Esophagus muscularis mucosa (tissue), 4 donors: Measurements from ENCODE around the gene IL17REL. TPM values are rescaled to one million over a fixed set of nuclear protein-coding genes. Genes with fewer than 3 reads are reported as not detected.

Experiments
- DNase-seq: peaks from one replicate; pipeline ENCODE4 v3.0.0-alpha.2; 2017; ENCODE audit errors: extremely low spot score
- H3K27ac ChIP-seq, 4 donors: fragments of 200-600 bp; sonication (generic); replicated peaks in 1 of 4; 1 replicate in 3 of 4; 2 replicates in 1 of 4; pipeline ENCODE4 v1.5.1; 2016 to 2019; ENCODE audit warnings: mild to moderate bottlenecking in 1 of 4
- H3K27me3 ChIP-seq, 4 donors: fragments of 200-600 bp; sonication (generic); one replicate each; pipeline versions ENCODE4 v1.5.1 to v1.6.0; 2016 to 2019
- H3K36me3 ChIP-seq, 4 donors: fragments of 200-600 bp; sonication (generic); one replicate each; pipeline ENCODE4 v1.5.1; 2016 to 2019
- H3K4me1 ChIP-seq, 4 donors: fragments of 200-600 bp; sonication (generic); one replicate each; pipeline ENCODE4 v1.5.1; 2016 to 2019
- H3K4me3 ChIP-seq, 4 donors: fragments of 200-600 bp; sonication (generic); 1 replicate in 2 of 4; 2 replicates in 2 of 4; pipeline ENCODE4 v1.5.1; 2016 to 2019; ENCODE audit warnings: mild to moderate bottlenecking in 4 of 4, moderate library complexity in 1 of 4
- H3K9me3 ChIP-seq, 4 donors: fragments of 200-600 bp; sonication (generic); 1 replicate in 3 of 4; 2 replicates in 1 of 4; pipeline ENCODE4 v1.5.1; 2016 to 2019
- CTCF ChIP-seq, 3 experiments: fragments of 200-600 bp in 2 of 3; fragments of 450-650 bp in 1 of 3; sonication (generic) in 2 of 3; IDR thresholded peaks; one replicate each; pipeline ENCODE4 v1.5.1; 2017 to 2019; ENCODE audit warnings: antibody characterized with exemption in 3 of 3, mild to moderate bottlenecking in 2 of 3, moderate library complexity in 1 of 3
- EP300 ChIP-seq: sonication (generic); formaldehyde crosslinking; IDR thresholded peaks from one replicate; pipeline ENCODE4 v1.6.1; 2017; ENCODE audit warnings: antibody characterized with exemption
- POLR2A ChIP-seq: fragments of 450-650 bp; IDR thresholded peaks from one replicate; pipeline ENCODE4 v1.6.1; 2017; ENCODE audit warnings: antibody characterized with exemption, moderate library complexity, mild to moderate bottlenecking, low read depth
- POLR2AphosphoS5 ChIP-seq, 2 donors: sonication (generic); formaldehyde crosslinking; IDR thresholded peaks; one replicate each; pipeline ENCODE4 v1.6.1; 2017; ENCODE audit warnings: antibody characterized with exemption in 2 of 2
- WGBS: methylation state at CpG from one replicate; pipeline ENCODE4 v1.1.5; 2018; 5-methylcytosine and 5-hydroxymethylcytosine counted together
- intact Hi-C: fragments of 100-400 bp; cut with DNase I; formaldehyde crosslinking; loops from one replicate; pipeline ENCODE4 v1.15.1; 2023
- total RNA-seq, 4 donors: library from RNA; depleted of rRNA; stranded (reverse); fragments of >200 nt; gene quantifications; one replicate each; pipeline versions ENCODE4 v1.1.0 to v1.2.1, GENCODE V29; 2016

IL17REL gene
- total RNA-seq, 4 donors from 2014 or later, result not detected

DNA sequence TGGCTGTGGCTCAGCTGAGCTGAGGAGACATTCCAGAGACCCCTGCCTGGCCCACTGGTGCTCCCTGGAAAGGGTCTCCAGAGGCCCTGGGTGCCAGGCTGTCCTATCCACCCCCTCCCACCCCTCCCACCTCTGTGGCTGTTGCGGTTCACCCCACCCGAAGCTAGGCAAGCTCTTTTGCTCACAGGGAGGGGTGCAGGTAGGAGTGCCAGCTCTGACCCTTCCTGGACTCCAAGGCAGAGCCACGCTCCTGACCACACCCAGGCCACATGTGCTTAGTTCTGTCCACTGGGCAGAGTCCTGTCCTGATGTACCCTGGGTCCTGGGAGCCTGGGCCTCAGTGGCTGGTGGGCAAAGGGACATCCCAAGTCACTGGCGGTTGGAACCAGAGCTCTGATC is 16.4 kb downstream of the IL17REL start:
- TF ChIP-seq CTCF (IDR thresholded peaks at IDR 0.05) (no peak), POLR2A (no peak), EP300 (no peak), POLR2AphosphoS5 (IDR thresholded peaks at IDR 0.05) (no peak)
- Histone ChIP-seq H3K27me3 (peaks cover 0 to 46% (median 14%) of the 10 kb centered on the region in 4 donors), H3K27ac (no peak overlapping the region), H3K9me3 (peaks cover 0 to 13% (median 6%) of the 10 kb centered on the region in 4 donors), H3K4me3 (no peak overlapping the region), H3K4me1 (peaks cover 5 to 21% (median 18%) of the 10 kb centered on the region in 4 donors), H3K36me3 (no peaks in the 10 kb centered on the region)
- WGBS, result 96% methylated on average over 3 of the region's 4 CpGs
- intact Hi-C loops, result no loop called here
- DNase-seq, result no peak

DNA sequence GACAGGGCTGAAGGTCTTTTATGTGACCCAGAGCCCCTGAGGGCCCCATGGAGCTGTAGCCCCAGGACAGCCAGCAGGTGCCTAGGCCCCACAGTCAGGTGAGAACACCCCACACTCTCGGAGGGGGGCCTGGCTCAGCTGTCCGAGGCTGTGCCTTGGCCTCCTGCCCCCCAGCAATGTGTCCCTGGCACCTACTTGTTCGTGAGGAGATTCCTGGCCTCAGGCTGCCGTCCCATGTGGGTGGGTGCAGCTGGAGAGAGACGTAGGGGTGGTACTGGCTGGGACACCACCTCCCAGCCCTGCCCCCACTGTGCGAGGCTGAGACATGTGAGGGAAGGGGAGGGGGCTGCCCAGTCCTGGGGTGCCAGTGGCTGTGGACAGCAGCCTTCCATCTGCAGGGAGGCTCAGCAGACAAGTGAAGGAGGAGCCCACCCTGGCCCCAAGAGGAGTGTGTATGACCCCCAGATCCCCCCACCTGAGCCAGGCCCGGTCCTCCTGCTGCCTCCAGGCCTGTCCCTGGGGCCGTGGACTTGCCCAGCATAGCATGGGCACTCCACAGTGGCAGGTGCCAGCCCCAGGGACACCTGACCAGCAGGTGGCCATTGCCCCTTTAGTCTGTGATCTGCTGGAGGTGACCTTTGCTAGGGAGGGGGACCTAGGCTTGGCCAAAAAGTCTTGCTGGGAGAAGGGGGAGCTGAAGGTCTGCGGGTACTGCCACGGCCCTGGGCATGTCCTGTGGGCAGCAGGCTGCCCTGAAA is 17.0 kb downstream of the IL17REL start:
- DNase-seq, result no peak
- Histone ChIP-seq H3K36me3 (no peaks in the 10 kb centered on the region), H3K9me3 (peaks cover 0 to 19% (median 11%) of the 10 kb centered on the region in 4 donors), H3K4me3 (no peak overlapping the region), H3K27me3 (peaks cover 0 to 41% (median 11%) of the 10 kb centered on the region in 4 donors), H3K4me1 (peaks cover 5 to 21% (median 18%) of the 10 kb centered on the region in 4 donors), H3K27ac (no peak overlapping the region)
- intact Hi-C loops, result no loop called here
- 94% methylated on average over 2 of the region's 10 CpGs for WGBS
- no peak for TF ChIP-seq POLR2A
- TF ChIP-seq EP300, result no peak
- TF ChIP-seq POLR2AphosphoS5 (IDR thresholded peaks at IDR 0.05), result no peak
- TF ChIP-seq CTCF (IDR thresholded peaks at IDR 0.05), result no peak

- Histone ChIP-seq H3K27ac (no peak overlapping the region), H3K4me1 (peaks cover 5 to 19% (median 17%) of the 10 kb centered on the region in 4 donors), H3K36me3 (no peaks in the 10 kb centered on the region), H3K4me3 (no peak overlapping the region), H3K27me3 (peaks cover 0 to 35% (median 6%) of the 10 kb centered on the region in 4 donors), H3K9me3 (peaks cover 0 to 23% (median 11%) of the 10 kb centered on the region in 4 donors)
- no peak for DNase-seq
- no peak for TF ChIP-seq POLR2AphosphoS5 (IDR thresholded peaks at IDR 0.05)
- TF ChIP-seq POLR2A, result no peak
- TF ChIP-seq EP300, result no peak
- TF ChIP-seq CTCF (IDR thresholded peaks at IDR 0.05), result no peak
- intact Hi-C loops, result no loop called here
- WGBS, result no CpG with 5 or more reads among the region's 3 CpGs
These were observed 17.6 kb downstream of the IL17REL start for GRCh38 chr22:49995041-49995360.

GRCh38 chr22:49994361-49995040 is 18.1 kb downstream of the IL17REL start:
- no peak for DNase-seq
- WGBS, result 93% methylated on average over 10 of the region's 21 CpGs

More at GRCh38 chr22:49994361-49995040, 18.1 kb downstream of the IL17REL start:
- no peak overlapping the region for H3K27ac ChIP-seq
- peaks cover 0 to 30% (median 2%) of the 10 kb centered on the region in 4 donors for H3K27me3 ChIP-seq
- H3K4me3 ChIP-seq, result no peak overlapping the region
- no peaks in the 10 kb centered on the region for H3K36me3 ChIP-seq
- intact Hi-C loops, result loop anchor here (5.0 kb wide), 1 partner anchor 62 kb away; no protein-coding TSS in a partner anchor
- H3K4me1 ChIP-seq, result peaks cover 3 to 14% (median 13%) of the 10 kb centered on the region in 4 donors
- peaks cover 0 to 23% (median 11%) of the 10 kb centered on the region in 4 donors for H3K9me3 ChIP-seq
- TF ChIP-seq EP300 (no peak), POLR2AphosphoS5 (IDR thresholded peaks at IDR 0.05) (no peak), CTCF (IDR thresholded peaks at IDR 0.05) (no peak), POLR2A (no peak)
